SH-SY5Y (cell line): ENCODE measurements around the gene KIF2A.

Experiments
- GATA2 ChIP-seq: IDR thresholded peaks from 2 replicates; pipeline ENCODE4 v1.6.1; 2011; ENCODE audit warnings: mild to moderate bottlenecking, low read depth, low read length
- GATA3 ChIP-seq: IDR thresholded peaks from 2 replicates; pipeline ENCODE4 v1.6.1; 2011; ENCODE audit warnings: low read depth, mild to moderate bottlenecking, low read length, moderate library complexity

DNA sequence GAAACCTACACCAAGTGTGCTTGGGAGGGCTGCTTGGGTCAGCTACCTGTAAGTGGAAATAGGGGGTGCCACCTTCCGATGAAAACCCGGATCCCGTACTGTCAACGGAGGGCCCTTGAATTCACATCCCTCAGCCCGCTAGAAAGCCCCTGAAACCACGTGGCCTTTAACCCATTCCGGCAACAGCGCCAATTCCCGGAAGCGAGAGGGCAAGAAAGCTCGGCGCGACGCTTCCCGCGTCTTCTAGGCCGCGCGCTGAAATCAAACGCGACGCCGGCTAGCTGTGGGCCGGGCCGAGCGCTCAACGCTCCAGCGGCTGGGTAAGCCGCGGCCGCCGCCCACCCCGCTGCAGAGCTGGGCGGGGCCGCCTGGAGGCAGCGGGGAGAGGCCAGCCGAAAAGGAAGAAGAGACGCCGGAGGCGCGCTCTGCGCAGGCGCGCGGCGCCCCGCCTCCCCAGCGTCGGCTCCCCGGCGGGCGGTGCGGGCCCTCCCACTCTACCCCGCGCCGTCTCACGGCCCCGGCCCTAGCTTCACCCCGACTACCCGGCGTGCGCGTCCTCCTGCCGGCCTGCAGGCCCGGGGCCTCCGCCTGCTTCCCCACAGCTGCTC, at the start of gene KIF2A:
- no peak for TF ChIP-seq GATA3
- no peak; the same call in 1 of the 2 replicates for TF ChIP-seq GATA2
